Measurements from ENCODE around the gene SGCG.

GRCh38 chr13:23348262-23349127, 167.7 kb downstream of the SGCG start:
- TF ChIP-seq CTCF (IDR thresholded peaks at IDR 0.05) (no peak), POLR2A (IDR thresholded peaks at IDR 0.05) (no peak)
